ENCODE results near the gene SMIM33. TPM values are rescaled to one million over a fixed set of nuclear protein-coding genes. Genes with fewer than 3 reads are reported as not detected.
A peak's percentile ranks its signal among the peaks of the same experiment; 100 is the strongest.
"Not testable (repeated sequence)": the region's sequence is repeated elsewhere in the genome, so short reads cannot be mapped to it uniquely, and the experiment has no call there.

Gene SMIM33
- total RNA-seq, 1 donor from 2014 or later, result not detected

DNA sequence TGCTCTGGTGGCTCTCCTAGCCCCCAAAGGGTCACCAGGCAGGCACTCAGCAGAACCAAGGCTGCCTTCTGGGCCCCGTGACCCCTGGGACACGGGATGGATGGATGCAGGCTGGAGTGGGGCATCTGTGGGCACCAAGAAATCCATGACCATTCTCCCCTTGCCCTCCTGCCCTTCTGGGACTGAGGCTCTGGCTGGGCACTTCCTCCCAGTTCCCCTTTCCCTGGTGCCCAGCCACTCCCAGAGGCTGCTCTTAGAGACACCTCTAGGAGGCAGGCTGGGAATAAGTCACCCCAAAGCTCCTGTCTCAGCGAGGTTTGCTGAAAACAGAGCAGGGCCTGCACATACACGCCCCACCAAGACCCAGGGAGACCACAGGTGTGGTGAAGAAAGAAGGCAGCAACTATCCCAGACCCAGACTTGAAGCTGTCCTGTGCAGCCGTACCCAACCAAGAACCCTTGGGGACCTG is 10.8 kb downstream of the SMIM33 start:
- DNase-seq (ENCODE audit: low spot score), result no peak
- peak; percentile 36 for ATAC-seq

GRCh38 chr5:139482050-139482889 is 11.5 kb downstream of the SMIM33 start, which contains the start of gene STING1:
Gene STING1 (minus strand): TSS chr5:139482758. CDS start chr5:139481704, 1,054 bp downstream.
- ATAC-seq (peak; percentile 56), DNase-seq (ENCODE audit: low spot score) (peak; percentile 54)

- not testable (repeated sequence) for DNase-seq (ENCODE audit: low spot score); ATAC-seq
Observed at GRCh38 chr5:139482890-139483208, 12.0 kb downstream of the SMIM33 start.

DNA sequence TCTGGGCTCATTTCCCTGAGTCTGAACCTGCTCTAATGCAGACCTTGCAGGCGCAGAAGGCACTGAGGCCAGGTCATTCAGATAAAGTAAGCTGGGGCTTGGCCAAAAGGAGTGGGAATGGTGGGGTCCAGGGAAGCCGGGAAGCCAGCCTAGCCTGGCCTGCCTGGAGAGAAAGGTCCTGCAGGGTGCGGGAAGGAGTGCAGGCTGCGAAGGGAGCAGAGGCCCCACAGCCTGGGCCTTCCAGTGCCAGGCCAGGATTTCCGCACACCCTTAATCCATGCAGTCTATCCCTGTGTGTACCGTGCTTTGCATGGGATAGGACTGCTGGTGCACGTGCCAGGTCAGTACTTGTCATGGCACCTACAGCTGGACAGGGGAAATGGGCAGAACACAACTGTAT is 15.4 kb downstream of the SMIM33 start:
- no peak for ATAC-seq
- no peak for DNase-seq (ENCODE audit: low spot score)

- ATAC-seq (peak; percentile 58), DNase-seq (ENCODE audit: low spot score) (no peak)
Observed at GRCh38 chr5:139488260-139488659, 17.5 kb downstream of the SMIM33 start.

DNA sequence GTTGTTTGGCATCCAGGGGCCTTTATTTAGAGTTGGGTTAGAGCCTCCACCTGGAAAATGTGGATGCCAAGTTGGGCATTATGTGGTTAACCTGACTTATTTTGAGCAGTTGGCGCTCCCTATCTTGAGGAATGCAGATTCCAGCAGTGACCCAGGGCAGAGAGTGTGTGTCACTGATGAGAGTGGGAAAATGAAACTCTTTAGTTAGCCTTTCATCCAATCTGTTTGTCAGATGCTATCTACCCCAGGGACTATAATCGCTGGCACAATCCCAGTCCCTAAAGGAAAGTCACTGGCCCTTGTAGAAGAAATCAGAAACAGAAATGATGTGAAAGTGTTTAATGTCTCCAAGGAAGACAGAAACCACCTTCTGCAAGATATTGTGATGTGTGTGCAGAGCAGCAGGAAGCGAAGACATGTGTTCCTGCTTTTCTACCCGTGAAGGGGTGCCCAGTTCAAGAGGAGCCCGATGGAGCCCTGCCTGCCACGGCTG is 21.9 kb downstream of the SMIM33 start:
- ATAC-seq (peak; percentile 20), DNase-seq (ENCODE audit: low spot score) (no peak)

GRCh38 chr5:139494256-139494655 is 23.5 kb downstream of the SMIM33 start:
- DNase-seq (ENCODE audit: low spot score) (no peak), ATAC-seq (no peak)

DNA sequence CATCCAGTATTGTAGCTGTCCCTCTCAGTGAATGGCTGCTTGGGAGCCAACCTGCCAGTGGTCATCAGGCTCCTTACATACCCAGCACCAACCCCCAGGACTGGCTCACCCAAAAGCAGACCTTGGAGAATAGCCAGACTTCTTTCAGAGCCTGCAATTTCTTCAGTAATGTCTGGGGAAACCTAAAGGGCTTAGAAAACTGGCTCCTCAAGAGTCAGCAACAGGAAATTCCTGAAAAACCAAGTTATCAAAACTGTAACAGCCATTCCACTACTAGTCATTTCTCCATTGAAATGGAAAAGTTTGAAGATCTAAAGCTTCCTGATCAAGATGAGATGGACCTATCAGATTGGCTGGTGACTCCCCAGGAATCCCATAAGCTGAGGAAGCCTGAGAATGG is 24.0 kb downstream of the SMIM33 start:
- no peak for ATAC-seq

DNA sequence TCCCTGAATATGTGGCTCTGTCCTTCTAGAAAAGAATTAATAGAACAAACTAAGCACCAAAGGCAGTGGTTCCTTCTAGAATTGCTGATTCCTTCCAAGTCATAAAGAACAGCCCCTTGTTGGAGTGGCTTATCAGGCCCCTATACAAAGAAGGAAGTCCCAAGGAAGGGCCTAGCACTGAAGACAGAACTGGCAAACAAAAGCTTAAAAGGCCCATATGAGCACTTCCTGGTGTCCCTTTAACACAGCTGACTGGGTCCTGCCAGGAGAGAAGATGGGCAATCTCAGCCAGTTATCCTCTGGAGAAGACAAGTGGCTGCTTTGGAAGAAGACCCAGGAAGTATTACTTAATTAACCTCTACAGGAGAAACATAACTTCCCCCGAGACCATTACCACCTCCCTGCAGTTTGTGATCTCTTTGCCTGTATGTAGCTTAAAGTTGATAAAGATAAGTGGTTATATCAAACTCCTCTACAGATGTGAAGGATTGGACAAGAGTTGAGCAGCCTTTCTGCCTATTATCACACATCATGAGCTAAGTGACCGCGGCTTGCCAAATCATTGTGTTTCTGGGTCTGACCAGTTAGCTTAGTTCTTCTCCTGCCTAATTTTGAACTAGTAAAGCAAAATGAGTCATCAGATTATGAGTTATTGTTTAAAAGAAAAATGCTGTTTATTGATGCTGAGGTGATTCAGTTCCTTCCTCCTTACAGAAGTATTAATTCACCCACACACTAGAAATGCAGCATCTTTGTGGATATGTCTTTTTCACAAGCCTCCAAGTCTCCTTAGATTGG is 25.0 kb downstream of the SMIM33 start:
- DNase-seq (ENCODE audit: low spot score) (no peak), ATAC-seq (peak; percentile 33)

More for the DNA sequence above, 24.0 kb downstream of the SMIM33 start:
- DNase-seq (ENCODE audit: low spot score), result no peak

DNA sequence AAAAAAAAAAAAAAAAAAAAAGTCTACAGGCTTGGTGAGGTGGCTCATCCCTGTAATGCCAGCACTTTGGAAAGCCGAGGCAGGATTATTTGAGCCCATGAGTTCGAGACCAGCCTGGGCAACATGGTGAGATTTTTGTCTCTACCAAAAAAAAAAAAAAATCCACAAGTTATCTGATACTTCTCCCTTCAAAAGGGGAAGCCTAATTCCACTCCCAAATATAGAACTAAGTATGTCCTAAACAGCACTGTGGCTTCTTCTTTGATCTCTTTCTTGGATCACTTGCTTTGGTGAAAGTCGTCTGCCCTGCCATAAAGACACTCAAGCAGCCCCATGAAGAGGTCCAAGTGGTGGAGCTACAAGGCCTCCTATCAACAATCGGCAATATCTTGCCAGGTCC is 30.6 kb downstream of the SMIM33 start:
- ATAC-seq (no peak), DNase-seq (ENCODE audit: low spot score) (no peak)

GRCh38 chr5:139503036-139503817 is 32.4 kb downstream of the SMIM33 start:
- not testable (repeated sequence) for ATAC-seq; DNase-seq (ENCODE audit: low spot score)

- ATAC-seq, result not testable (repeated sequence)
- DNase-seq (ENCODE audit: low spot score), result peak; percentile 61
Observed at GRCh38 chr5:139503879-139504278, 33.1 kb downstream of the SMIM33 start.

GRCh38 chr5:139504722-139505121 is 33.9 kb downstream of the SMIM33 start:
- DNase-seq (ENCODE audit: low spot score); ATAC-seq: not testable (repeated sequence)

DNA sequence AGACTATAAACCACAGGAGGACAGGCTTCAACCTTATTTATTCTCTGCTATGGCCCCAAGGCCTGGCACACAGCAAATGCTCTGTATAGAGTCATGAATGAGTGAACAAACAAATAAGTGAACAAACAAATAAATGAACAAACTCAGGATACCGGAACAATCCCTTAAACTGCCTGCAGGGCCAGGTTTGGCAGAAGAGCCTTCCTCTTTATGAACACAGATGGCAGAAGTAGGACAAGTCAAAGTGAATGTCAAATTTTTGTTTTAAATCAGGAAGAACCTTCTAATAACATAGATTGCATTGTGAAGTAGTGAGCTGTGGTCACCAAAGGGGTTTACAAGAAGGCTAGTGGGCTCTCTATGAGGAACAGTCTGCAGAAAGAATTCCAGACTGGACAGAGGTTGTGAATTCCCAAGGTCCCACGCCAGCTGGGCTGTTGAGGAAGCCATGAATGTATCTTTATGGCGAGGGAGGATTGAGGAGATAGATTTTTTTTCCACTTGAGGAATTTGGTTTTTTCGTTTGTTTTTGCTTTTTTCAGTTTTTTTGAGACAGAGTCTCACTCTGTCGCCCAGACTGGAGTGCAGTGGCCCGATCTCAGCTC is 42.1 kb downstream of the SMIM33 start:
- DNase-seq (ENCODE audit: low spot score), result no peak
- no peak for ATAC-seq

GRCh38 chr5:139513434-139513833 is 42.6 kb downstream of the SMIM33 start:
- DNase-seq (ENCODE audit: low spot score) (peak; percentile 83), ATAC-seq (peak; percentile 89)

DNA sequence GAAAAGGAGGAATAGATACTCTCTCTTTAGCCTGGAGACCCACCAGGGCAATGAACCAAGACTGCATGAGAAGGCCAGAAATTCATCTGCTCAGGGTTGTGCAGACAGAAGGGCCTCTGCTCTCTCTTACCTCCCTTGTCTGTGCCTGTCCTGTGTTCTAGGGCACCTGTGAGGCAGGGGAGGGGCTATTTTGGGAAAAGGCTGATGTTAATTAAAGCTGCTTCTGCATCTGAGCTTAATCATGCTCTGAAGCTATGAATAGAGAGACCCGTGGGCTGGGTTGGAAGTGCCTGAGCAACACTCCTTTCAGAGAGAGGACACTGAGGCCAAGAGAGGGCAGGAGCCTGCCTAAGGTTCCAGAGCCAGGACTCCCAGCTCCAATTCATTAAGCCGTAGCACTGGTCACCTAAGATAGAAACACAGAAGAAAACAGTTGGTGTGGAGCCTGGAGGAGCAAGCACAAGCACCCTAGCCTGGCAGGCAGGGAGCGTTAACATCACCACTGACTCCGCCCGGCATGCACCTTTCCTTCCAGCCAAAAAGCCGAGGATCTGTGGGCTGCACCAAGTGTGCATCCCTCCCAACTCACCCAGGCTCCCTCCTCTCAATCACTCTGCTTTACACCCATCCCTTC is 43.2 kb downstream of the SMIM33 start:
- ATAC-seq (no peak), DNase-seq (ENCODE audit: low spot score) (no peak)

DNA sequence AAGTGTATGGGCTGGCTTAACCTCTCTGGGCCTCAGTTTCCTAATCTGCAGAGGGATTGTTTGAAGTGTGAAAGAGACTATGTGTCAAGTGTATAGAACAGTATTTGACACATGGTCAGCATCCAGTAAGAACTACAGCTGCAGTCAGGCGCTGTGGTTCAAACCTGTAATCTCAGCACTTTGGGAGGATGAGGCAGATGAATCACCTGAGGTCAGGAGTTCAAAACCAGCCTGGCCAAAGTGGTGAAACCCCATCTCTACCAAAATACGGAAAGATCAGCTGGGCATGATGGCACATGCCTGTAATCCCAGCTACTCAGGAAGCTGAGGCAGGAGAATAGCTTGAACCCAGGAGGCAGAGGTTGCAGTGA is 43.7 kb downstream of the SMIM33 start:
- DNase-seq (ENCODE audit: low spot score) (no peak), ATAC-seq (no peak)

GRCh38 chr5:139517683-139518564 is 47.1 kb downstream of the SMIM33 start:
- DNase-seq (ENCODE audit: low spot score), result peak; percentile 94

More at GRCh38 chr5:139517683-139518564, 47.1 kb downstream of the SMIM33 start:
- ATAC-seq, result peak; percentile 92
